A673 (cell line): ENCODE measurements around the gene IGFBP5. TPM values are rescaled to one million over a fixed set of nuclear protein-coding genes. Genes with fewer than 3 reads are reported as not detected.

Source experiments
- BruUV-seq: library from RNA; stranded (reverse); fragments of 400-500 nt; replicated peaks from 2 replicates; lab custom pipeline; 2021; lab: Mats Ljungman, UMichigan
- CTCF ChIA-PET: fragments of 300-600 bp; sonication (Branson Sonifier 250); formaldehyde crosslinking; loops from one replicate; lab custom pipeline; 2022; ENCODE audit warnings: antibody characterized with exemption; lab: Charles Lee
- POLR2A ChIA-PET: fragments of 300-600 bp; sonication (Branson Sonifier 250); formaldehyde crosslinking; loops from one replicate; lab custom pipeline; 2022; ENCODE audit warnings: antibody characterized with exemption; ENCODE audit not compliant: low non-redundant PET; lab: Charles Lee
- DNase-seq: peaks from one replicate; pipeline ENCODE4 v3.0.0-alpha.2; 2015; ENCODE audit warnings: low spot score
- H3K27ac ChIP-seq: fragments of 200-600 bp; sonication (generic); 2 replicates; pipeline ENCODE4 v1.5.1; 2016; ENCODE audit warnings: mixed run types, low read depth, mild to moderate bottlenecking, mixed read lengths, antibody characterized with exemption, low read length; ENCODE audit not compliant: poor library complexity, severe bottlenecking
- H3K27me3 ChIP-seq: fragments of 200-600 bp; sonication (generic); replicated peaks from 2 replicates; pipeline ENCODE4 v1.6.1; 2017; ENCODE audit warnings: mixed run types, low read depth, mild to moderate bottlenecking, mixed read lengths, antibody characterized with exemption, low read length; ENCODE audit not compliant: insufficient read depth, poor library complexity
- H3K36me3 ChIP-seq: fragments of 200-600 bp; sonication (generic); 2 replicates; pipeline ENCODE4 v1.6.1; 2016; ENCODE audit warnings: mixed run types, mild to moderate bottlenecking, mixed read lengths, antibody characterized with exemption, low read length; ENCODE audit not compliant: insufficient read depth, poor library complexity, severe bottlenecking
- H3K4me1 ChIP-seq: fragments of 200-600 bp; sonication (generic); 2 replicates; pipeline ENCODE4 v1.6.1; 2017; ENCODE audit warnings: mixed run types, mild to moderate bottlenecking, mixed read lengths, antibody characterized with exemption, low read length; ENCODE audit not compliant: insufficient read depth, poor library complexity, severe bottlenecking
- H3K4me3 ChIP-seq: fragments of 200-600 bp; sonication (generic); 2 replicates; pipeline ENCODE4 v1.5.1; 2016; ENCODE audit warnings: low read depth, mixed run types, mild to moderate bottlenecking, mixed read lengths, low read length; ENCODE audit not compliant: poor library complexity, severe bottlenecking
- H3K9me3 ChIP-seq: fragments of 200-600 bp; sonication (generic); 2 replicates; pipeline ENCODE4 v1.6.1; 2016; ENCODE audit warnings: mixed run types, low read depth, mild to moderate bottlenecking, mixed read lengths, antibody characterized with exemption, low read length; ENCODE audit not compliant: poor library complexity, severe bottlenecking
- CTCF ChIP-seq: fragments of 300-800, 200-600 bp; sonication (generic); conservative IDR thresholded peaks from 2 replicates; pipeline ENCODE4 v1.5.1; 2017; ENCODE audit warnings: low read depth, mild to moderate bottlenecking, antibody characterized with exemption, low read length, moderate library complexity, mixed read lengths
- EZH2 ChIP-seq: fragments of 200-600 bp; sonication (generic); IDR thresholded peaks from 2 replicates; pipeline ENCODE4 v1.6.1; 2017; ENCODE audit warnings: borderline replicate concordance, low read depth, mild to moderate bottlenecking, mixed read lengths, antibody characterized with exemption, low read length; ENCODE audit not compliant: poor library complexity, severe bottlenecking
- intact Hi-C: fragments of 100-400 bp; cut with micrococcal nuclease; formaldehyde crosslinking; loops from one replicate; pipeline ENCODE4 v1.10.0; 2022; ENCODE audit not compliant: unreplicated experiment
- total RNA-seq: library from RNA; stranded (reverse); gene quantifications from 2 replicates; pipeline ENCODE4 v1.2.3, GENCODE V29; 2021

IGFBP5 gene
- total RNA-seq, 1 experiment from 2014 or later = 5.4 TPM

GRCh38 chr2:216688731-216689340 lies 6.5 kb downstream of the IGFBP5 start:
- no peak overlapping the region for H3K27ac ChIP-seq
- POLR2A ChIA-PET = interaction anchor here (0.6 kb wide), 1 partner anchor 198 kb away, joined by 15 read pairs; no protein-coding TSS in a partner anchor
- CTCF ChIA-PET = no interaction called here

GRCh38 chr2:216687646-216688045 lies 7.7 kb downstream of the IGFBP5 start:
- BruUV-seq = no TSS peak
- H3K9me3 ChIP-seq = no peaks in the 10 kb centered on the region
- no peak overlapping the region for H3K27ac ChIP-seq
- ChIA-PET POLR2A (no interaction called here), CTCF (interaction anchor here (0.7 to 1.5 kb wide), 3 partner anchors 8 to 823 kb away, joined by 3 to 5 read pairs (median 3); partner anchors contain the start of gene IGFBP5)
- H3K4me1 ChIP-seq = peaks cover 12% of the 10 kb centered on the region
- no peaks in the 10 kb centered on the region for H3K27me3 ChIP-seq
- TF ChIP-seq EZH2 (no peak), CTCF (peak; percentile 65)
- intact Hi-C loops = no loop called here
- no peak overlapping the region for H3K4me3 ChIP-seq
- no peak for DNase-seq
- H3K36me3 ChIP-seq = no peaks in the 10 kb centered on the region

More at GRCh38 chr2:216688731-216689340, 6.5 kb downstream of the IGFBP5 start:
- DNase-seq = no peak
- no peaks in the 10 kb centered on the region for H3K27me3 ChIP-seq
- H3K9me3 ChIP-seq = no peaks in the 10 kb centered on the region
- H3K4me1 ChIP-seq = peaks cover 17% of the 10 kb centered on the region
- TF ChIP-seq CTCF (no peak), EZH2 (no peak)
- H3K36me3 ChIP-seq = no peaks in the 10 kb centered on the region
- BruUV-seq = no TSS peak
- intact Hi-C loops = no loop called here
- no peak overlapping the region for H3K4me3 ChIP-seq

- DNase-seq = no peak
- no peaks in the 10 kb centered on the region for H3K36me3 ChIP-seq
- intact Hi-C loops = no loop called here
- TF ChIP-seq EZH2 (no peak), CTCF (no peak)
- no peaks in the 10 kb centered on the region for H3K9me3 ChIP-seq
- no peak overlapping the region for H3K27ac ChIP-seq
- peaks cover 16% of the 10 kb centered on the region for H3K4me1 ChIP-seq
- no peaks in the 10 kb centered on the region for H3K27me3 ChIP-seq
- no TSS peak for BruUV-seq
- ChIA-PET CTCF (interaction anchor here (0.9 to 1.5 kb wide), 4 partner anchors 8 to 826 kb away, joined by 3 to 10 read pairs (median 4); partner anchors contain the start of gene IGFBP5), POLR2A (no interaction called here)
- no peak overlapping the region for H3K4me3 ChIP-seq
Observed at GRCh38 chr2:216687111-216687510, 8.2 kb downstream of the IGFBP5 start.
